GM18867 (cell line): ENCODE measurements around the gene GLO1.
"Not testable (repeated sequence)": the region's sequence is repeated elsewhere in the genome, so short reads cannot be mapped to it uniquely, and the experiment has no call there.

ENCODE experiments used
- ATAC-seq: cut with Tn5 transposase; IDR thresholded peaks from one replicate; pipeline ENCODE4 v1.9.1; 2021; ENCODE audit warnings: mild to moderate bottlenecking, moderate library complexity; ENCODE audit not compliant: unreplicated experiment

GLO1 gene

GRCh38 chr6:38708496-38708895 lies 5.6 kb upstream of the GLO1 start:
- no peak for ATAC-seq

- ATAC-seq = no peak
Measured at GRCh38 chr6:38705924-38706323, 3.0 kb upstream of the GLO1 start.

- no peak for ATAC-seq
Measured at GRCh38 chr6:38703949-38704590, 1.1 kb upstream of the GLO1 start.

GRCh38 chr6:38701551-38701950 lies 1.4 kb downstream of the GLO1 start:
- no peak for ATAC-seq

- not testable (repeated sequence) for ATAC-seq
Measured at GRCh38 chr6:38699702-38700101, 3.2 kb downstream of the GLO1 start.

GRCh38 chr6:38697846-38698245 lies 5.1 kb downstream of the GLO1 start:
- ATAC-seq = no peak

GRCh38 chr6:38696345-38696744 lies 6.6 kb downstream of the GLO1 start:
- no peak for ATAC-seq

- ATAC-seq = no peak
Measured at GRCh38 chr6:38695933-38696332, 7.0 kb downstream of the GLO1 start.

- ATAC-seq = no peak
Measured at GRCh38 chr6:38695227-38695900, 7.6 kb downstream of the GLO1 start.

- ATAC-seq = no peak
Measured at GRCh38 chr6:38688579-38689087, 14.3 kb downstream of the GLO1 start.

- ATAC-seq = no peak
Measured at GRCh38 chr6:38687549-38687948, 15.4 kb downstream of the GLO1 start.

GRCh38 chr6:38687043-38687353 lies 15.9 kb downstream of the GLO1 start:
- no peak for ATAC-seq

- no peak for ATAC-seq
Measured at GRCh38 chr6:38686270-38687042, 16.5 kb downstream of the GLO1 start.

GRCh38 chr6:38684904-38685303 lies 18.0 kb downstream of the GLO1 start:
- ATAC-seq = no peak

GRCh38 chr6:38684237-38684636 lies 18.7 kb downstream of the GLO1 start:
- no peak for ATAC-seq

GRCh38 chr6:38681850-38682249 lies 21.1 kb downstream of the GLO1 start:
- ATAC-seq = no peak

GRCh38 chr6:38679668-38680067 lies 23.3 kb downstream of the GLO1 start:
- ATAC-seq = no peak

GRCh38 chr6:38678178-38678760 lies 24.7 kb downstream of the GLO1 start:
- ATAC-seq = no peak

GRCh38 chr6:38676974-38677544 lies 25.9 kb downstream of the GLO1 start:
- no peak for ATAC-seq

GRCh38 chr6:38676236-38676973 lies 26.5 kb downstream of the GLO1 start:
- peak; percentile 50 for ATAC-seq
